Skin epidermis (tissue), 12 donors: ENCODE data around the gene ZC4H2.
"Not testable (repeated sequence)": the region's sequence is repeated elsewhere in the genome, so short reads cannot be mapped to it uniquely, and the experiment has no call there.

Experiments
- H3K27ac ChIP-seq, 21 experiments: fragments of 200-600 bp; sonication (generic) in 11 of 21; one replicate each; pipeline ENCODE4 v1.5.0; 2020; ENCODE audit warnings: mild to moderate bottlenecking in 3 of 21, inconsistent platforms in 2 of 21, moderate library complexity in 2 of 21
- H3K4me3 ChIP-seq, 7 experiments: fragments of 200-600 bp; sonication (generic) in 2 of 7; one replicate each; pipeline ENCODE4 v1.5.0; 2020; ENCODE audit warnings: inconsistent platforms in 2 of 7, mild to moderate bottlenecking in 2 of 7, moderate library complexity in 1 of 7

ZC4H2 gene

GRCh38 chrX:64975989-64976672, at the start of gene ZC4H2:
Gene ZC4H2 (minus strand): TSS chrX:64976450. CDS start chrX:64976377, 73 bp downstream.
- H3K4me3 ChIP-seq: peak within 1 kb of the TSS; percentile 39 to 54 (median 45)
- peak within 1 kb of the TSS in 6 of 21 experiments; percentile 24 to 59 (median 41) for H3K27ac ChIP-seq

- H3K4me3 ChIP-seq: no peak overlapping the region
- H3K27ac ChIP-seq: no peak overlapping the region
Observed at GRCh38 chrX:65017451-65017850, 41.2 kb upstream of the ZC4H2 start.

GRCh38 chrX:65014230-65014629, 38.0 kb upstream of the ZC4H2 start:
- Histone ChIP-seq H3K27ac (no peak overlapping the region), H3K4me3 (no peak overlapping the region)

- H3K27ac ChIP-seq: no peak overlapping the region
- no peak overlapping the region for H3K4me3 ChIP-seq
Observed at GRCh38 chrX:65009459-65009858, 33.2 kb upstream of the ZC4H2 start.

GRCh38 chrX:65002208-65002607, 26.0 kb upstream of the ZC4H2 start:
- H3K27ac ChIP-seq, H3K4me3 ChIP-seq: not testable (repeated sequence)

- H3K4me3 ChIP-seq: no peak overlapping the region
- no peak overlapping the region for H3K27ac ChIP-seq
Observed at GRCh38 chrX:64996805-64997204, 20.6 kb upstream of the ZC4H2 start.

- Histone ChIP-seq H3K4me3 (no peak overlapping the region), H3K27ac (no peak overlapping the region)
Observed at GRCh38 chrX:64994131-64994798, 18.0 kb upstream of the ZC4H2 start.

GRCh38 chrX:64977830-64978229, 1.6 kb upstream of the ZC4H2 start:
- Histone ChIP-seq H3K27ac (no peak overlapping the region), H3K4me3 (no peak overlapping the region)

- Histone ChIP-seq H3K27ac (no peak overlapping the region), H3K4me3 (no peak overlapping the region)
Observed at GRCh38 chrX:64977051-64977450, 801 bp upstream of the ZC4H2 start.

- H3K27ac ChIP-seq: no peak overlapping the region
- H3K4me3 ChIP-seq: peak overlapping the region; percentile 39 to 54 (median 45)
Observed at GRCh38 chrX:64976673-64977040, 407 bp upstream of the ZC4H2 start.

- peak overlapping the region in 6 of 21 experiments; percentile 24 to 59 (median 41) for H3K27ac ChIP-seq
Observed at GRCh38 chrX:64975491-64975890, 759 bp downstream of the ZC4H2 start.

GRCh38 chrX:64925480-64925879, 50.8 kb downstream of the ZC4H2 start:
- no peak overlapping the region for H3K27ac ChIP-seq
- no peak overlapping the region for H3K4me3 ChIP-seq

More at GRCh38 chrX:64975491-64975890, 759 bp downstream of the ZC4H2 start:
- H3K4me3 ChIP-seq: peak overlapping the region; percentile 39 to 54 (median 45)

GRCh38 chrX:64908121-64908520, 68.1 kb downstream of the ZC4H2 start:
- no peak overlapping the region for H3K4me3 ChIP-seq

GRCh38 chrX:64894454-64895038, 81.7 kb downstream of the ZC4H2 start:
- H3K4me3 ChIP-seq: no peak overlapping the region
- no peak overlapping the region for H3K27ac ChIP-seq

More at GRCh38 chrX:64908121-64908520, 68.1 kb downstream of the ZC4H2 start:
- H3K27ac ChIP-seq: no peak overlapping the region

GRCh38 chrX:64885850-64886249, 90.4 kb downstream of the ZC4H2 start:
- Histone ChIP-seq H3K4me3 (no peak overlapping the region), H3K27ac (no peak overlapping the region)

GRCh38 chrX:64878709-64879108, 97.5 kb downstream of the ZC4H2 start:
- H3K4me3 ChIP-seq, H3K27ac ChIP-seq: not testable (repeated sequence)

- H3K27ac ChIP-seq: no peak overlapping the region
- no peak overlapping the region for H3K4me3 ChIP-seq
Observed at GRCh38 chrX:64867217-64867616, 109.0 kb downstream of the ZC4H2 start.
